NT2/D1 (cell line): Measurements from ENCODE around the gene CCDC149.

Source experiments
- SUZ12 ChIP-seq: IDR thresholded peaks from 2 replicates; pipeline ENCODE4 v1.6.1; 2011; ENCODE audit not compliant: insufficient read length, insufficient read depth; ENCODE audit errors: extremely low read depth
- ZNF274 ChIP-seq: IDR thresholded peaks from 2 replicates; pipeline ENCODE4 v1.6.1; 2011; ENCODE audit warnings: mild to moderate bottlenecking, low read depth, low read length

- TF ChIP-seq ZNF274 (no peak), SUZ12 (no peak)
Measured at GRCh38 chr4:24881508-24882196, 31.2 kb downstream of the CCDC149 start.
